Measurements from ENCODE around the gene DZANK1.
"Not testable (repeated sequence)": the region's sequence is repeated elsewhere in the genome, so short reads cannot be mapped to it uniquely, and the experiment has no call there.

Gene DZANK1

GRCh38 chr20:18440403-18440802 is 26.4 kb downstream of the DZANK1 start:
- DNase-seq (ENCODE audit: low read depth in 1 of 2, low spot score in 1 of 2) = no peak

DNA sequence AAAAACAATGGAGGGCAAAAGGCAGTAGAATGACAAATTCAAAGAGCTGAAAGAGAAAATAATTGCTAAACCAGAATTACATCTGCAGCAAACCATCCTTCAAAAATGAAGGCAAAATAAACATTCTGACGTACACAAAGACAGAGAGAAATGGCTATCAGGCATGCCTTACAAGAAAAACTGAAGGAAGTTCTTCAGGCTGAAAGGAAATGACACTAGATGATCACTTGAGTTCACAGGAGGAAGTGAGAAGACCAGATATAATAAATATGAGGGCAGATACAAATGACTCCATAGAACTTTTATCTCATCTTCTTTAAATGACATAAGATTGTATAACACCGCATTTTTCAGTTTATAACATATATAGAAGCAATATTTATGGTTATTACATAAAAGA is 30.0 kb downstream of the DZANK1 start:
- DNase-seq (ENCODE audit: low read depth in 1 of 2, low spot score in 1 of 2) = no peak

GRCh38 chr20:18431206-18431605 is 35.6 kb downstream of the DZANK1 start:
- DNase-seq (ENCODE audit: low read depth in 1 of 2, low spot score in 1 of 2) = no peak

DNA sequence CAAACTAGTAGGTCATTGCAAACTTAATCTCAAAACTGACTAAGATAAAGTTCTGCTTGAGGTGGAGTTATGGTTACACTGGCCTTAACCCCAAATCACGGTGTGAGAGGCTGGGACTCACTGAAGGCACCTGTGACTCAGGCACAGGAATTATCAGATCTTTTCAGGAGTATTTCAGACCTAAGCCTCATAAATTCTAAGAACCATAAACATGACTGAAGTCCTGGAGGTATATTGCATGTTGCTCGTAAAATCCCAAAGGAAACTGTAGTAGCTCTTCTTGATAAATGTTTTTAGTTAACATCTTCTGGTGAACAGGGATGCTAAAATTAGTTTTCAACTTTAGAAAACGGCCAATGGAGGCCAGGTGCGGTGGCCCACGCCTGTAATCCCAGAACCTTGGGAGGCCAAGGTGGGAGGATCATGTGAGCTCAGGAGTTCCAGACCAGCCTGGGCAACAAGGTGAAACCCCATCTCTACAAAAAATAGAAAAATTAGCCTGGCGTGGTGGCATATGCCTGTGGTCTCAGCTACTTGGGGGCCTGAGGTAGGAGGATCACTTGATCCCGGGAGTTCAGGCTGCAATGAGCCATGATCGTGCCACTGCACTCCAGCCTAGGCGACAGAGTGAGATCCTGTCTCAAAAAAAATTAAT is 36.5 kb downstream of the DZANK1 start:
- DNase-seq (ENCODE audit: low read depth in 1 of 2, low spot score in 1 of 2) = no peak

DNA sequence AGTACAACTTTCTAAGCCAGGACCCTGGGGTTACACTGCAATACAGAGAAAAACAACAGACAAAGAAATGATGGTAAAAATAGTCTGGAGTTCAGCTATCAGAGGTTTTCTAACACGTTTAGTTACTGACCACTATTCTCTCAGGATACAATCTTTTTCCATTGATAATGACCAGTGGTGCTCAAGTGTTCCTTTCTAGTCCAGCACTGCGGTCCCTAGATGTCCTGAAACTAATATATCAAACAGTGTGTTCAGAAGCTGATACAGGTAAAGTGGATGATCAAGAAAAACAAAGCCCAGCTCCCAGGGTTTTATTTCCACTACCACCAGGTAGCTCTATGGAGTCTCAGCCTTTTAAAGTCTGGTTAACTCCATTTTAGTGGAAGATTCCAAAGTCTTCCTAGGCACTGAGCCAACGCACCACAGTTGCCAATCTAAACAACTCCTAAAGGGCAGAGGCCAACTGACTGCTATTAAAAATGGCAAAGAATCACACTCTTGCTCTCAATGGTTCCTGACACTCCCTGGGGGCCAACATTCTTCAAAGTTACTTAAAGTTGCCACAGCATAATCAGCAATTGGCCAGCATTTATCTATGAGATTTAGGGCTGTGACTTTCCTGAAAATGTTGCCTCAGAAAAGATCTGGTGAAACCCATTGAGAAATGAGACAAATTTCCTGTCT is 38.2 kb downstream of the DZANK1 start:
- no peak for DNase-seq (ENCODE audit: low read depth in 1 of 2, low spot score in 1 of 2)

DNA sequence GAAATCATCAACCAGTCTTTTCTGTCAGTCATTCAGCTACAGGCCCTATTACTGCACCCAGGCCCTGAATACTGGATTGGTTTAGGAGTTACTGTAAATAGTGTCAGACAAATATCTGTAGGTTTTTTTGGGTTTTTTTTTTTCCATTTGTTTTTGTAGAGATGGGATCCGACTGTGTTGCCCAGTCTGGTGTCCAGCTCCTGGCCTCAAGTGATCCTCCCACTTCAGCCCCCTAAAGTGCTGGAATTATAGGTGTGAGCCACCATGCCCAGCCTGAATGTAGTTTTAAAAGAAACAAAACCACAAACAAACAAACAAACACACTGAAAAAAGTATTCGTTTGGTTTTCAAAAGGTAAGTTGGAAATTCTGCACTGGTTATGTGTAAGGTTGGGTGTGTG is 39.6 kb downstream of the DZANK1 start:
- DNase-seq (ENCODE audit: low read depth in 1 of 2, low spot score in 1 of 2) = no peak

- DNase-seq (ENCODE audit: low read depth in 1 of 2, low spot score in 1 of 2) = no peak
Measured at GRCh38 chr20:18421608-18422007, 45.2 kb downstream of the DZANK1 start.

DNA sequence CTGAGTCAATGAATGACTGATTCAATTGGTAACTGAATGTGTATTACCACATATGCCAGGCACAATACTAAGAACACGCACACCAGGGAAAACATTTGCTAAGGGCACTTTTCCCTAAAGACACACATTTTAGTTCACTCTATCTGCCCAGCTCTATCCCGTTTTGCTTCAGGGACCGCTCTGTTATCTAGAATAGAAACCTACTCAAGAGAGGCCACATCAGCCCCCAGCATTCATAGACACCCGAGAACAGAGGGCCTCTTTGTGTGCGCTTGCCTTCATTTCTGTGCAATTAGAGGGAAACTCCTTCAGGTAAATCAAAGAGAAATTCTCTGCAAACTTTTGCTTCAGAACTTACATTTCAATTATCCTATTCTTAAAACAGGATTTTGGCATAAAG is 50.3 kb downstream of the DZANK1 start:
- DNase-seq (ENCODE audit: low read depth in 1 of 2, low spot score in 1 of 2) = no peak

DNA sequence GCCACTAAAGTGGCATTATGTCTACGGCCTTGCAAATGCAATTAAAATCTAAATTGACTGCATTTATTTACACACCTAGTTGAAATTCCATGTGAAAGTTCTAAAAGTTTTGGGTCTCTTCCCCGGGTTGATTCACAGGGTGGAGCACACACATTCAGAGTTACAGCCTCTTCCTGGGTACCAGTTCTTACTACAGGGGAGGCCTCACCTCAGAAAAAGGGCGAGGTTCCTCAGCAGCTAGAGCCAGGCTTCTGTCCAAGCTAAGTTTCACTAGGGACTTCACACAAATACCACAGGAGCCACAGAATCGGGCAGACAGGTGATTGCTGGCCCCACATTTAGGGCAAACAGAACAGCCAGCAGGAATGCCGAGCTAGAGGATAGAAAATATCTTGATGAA is 52.7 kb downstream of the DZANK1 start:
- no peak for DNase-seq (ENCODE audit: low read depth in 1 of 2, low spot score in 1 of 2)

- DNase-seq (ENCODE audit: low read depth in 1 of 2, low spot score in 1 of 2) = no peak
Measured at GRCh38 chr20:18412221-18412901, 54.5 kb downstream of the DZANK1 start.

- DNase-seq (ENCODE audit: low read depth in 1 of 2, low spot score in 1 of 2) = no peak
Measured at GRCh38 chr20:18405826-18406225, 61.0 kb downstream of the DZANK1 start.

- no peak for DNase-seq (ENCODE audit: low read depth in 1 of 2, low spot score in 1 of 2)
Measured at GRCh38 chr20:18404172-18404571, 62.7 kb downstream of the DZANK1 start.

- no peak for DNase-seq (ENCODE audit: low read depth in 1 of 2, low spot score in 1 of 2)
Measured at GRCh38 chr20:18403269-18403668, 63.6 kb downstream of the DZANK1 start.

- DNase-seq (ENCODE audit: low read depth in 1 of 2, low spot score in 1 of 2) = no peak
Measured at GRCh38 chr20:18401305-18401704, 65.5 kb downstream of the DZANK1 start.

GRCh38 chr20:18400460-18400859 is 66.4 kb downstream of the DZANK1 start:
- no peak for DNase-seq (ENCODE audit: low read depth in 1 of 2, low spot score in 1 of 2)

DNA sequence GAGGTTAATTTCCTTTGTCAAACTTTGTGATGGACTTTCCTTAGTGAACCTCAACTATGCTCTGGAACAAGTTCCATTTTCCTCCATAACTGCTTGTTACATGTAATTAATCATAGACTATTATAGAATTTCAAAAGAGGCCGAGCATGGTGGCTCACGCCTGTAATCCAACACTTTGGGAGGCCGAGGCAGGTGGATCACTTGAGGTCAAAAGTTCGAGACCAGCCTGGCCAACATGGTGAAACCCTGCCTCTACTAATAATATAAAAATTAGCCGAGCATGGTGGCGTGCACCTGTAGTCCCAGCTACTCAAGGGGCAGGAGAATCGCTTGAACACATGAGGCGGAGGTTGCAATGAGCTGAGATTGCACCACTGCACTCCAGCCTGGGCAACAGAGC is 68.1 kb downstream of the DZANK1 start:
- not testable (repeated sequence) for DNase-seq (ENCODE audit: low read depth in 1 of 2, low spot score in 1 of 2)

GRCh38 chr20:18397030-18397429 is 69.8 kb downstream of the DZANK1 start:
- no peak for DNase-seq (ENCODE audit: low read depth in 1 of 2, low spot score in 1 of 2)

DNA sequence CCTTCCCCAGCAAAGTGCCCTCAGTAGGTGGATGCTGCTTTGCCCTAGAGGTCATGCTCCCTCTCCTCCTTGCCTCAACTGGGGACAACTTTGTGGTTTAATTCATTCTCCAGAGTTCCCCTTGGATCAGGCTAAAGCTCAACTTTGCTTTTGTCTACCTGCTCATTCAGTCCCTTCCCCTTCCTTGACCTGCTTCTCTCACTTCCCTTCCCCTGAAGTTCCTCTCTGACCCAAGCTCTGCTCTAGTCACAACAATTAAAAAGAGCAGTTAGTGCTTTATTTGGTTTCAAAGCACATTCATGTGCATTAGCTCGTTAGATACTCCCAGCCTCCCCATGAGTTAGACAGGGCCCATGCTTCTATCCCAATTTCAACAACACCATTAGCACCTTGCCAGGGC is 71.3 kb downstream of the DZANK1 start:
- no peak for DNase-seq (ENCODE audit: low read depth in 1 of 2, low spot score in 1 of 2)

GRCh38 chr20:18394363-18394762 is 72.5 kb downstream of the DZANK1 start:
- no peak for DNase-seq (ENCODE audit: low read depth in 1 of 2, low spot score in 1 of 2)

- DNase-seq (ENCODE audit: low read depth in 1 of 2, low spot score in 1 of 2) = no peak
Measured at GRCh38 chr20:18391686-18392085, 75.1 kb downstream of the DZANK1 start.

DNA sequence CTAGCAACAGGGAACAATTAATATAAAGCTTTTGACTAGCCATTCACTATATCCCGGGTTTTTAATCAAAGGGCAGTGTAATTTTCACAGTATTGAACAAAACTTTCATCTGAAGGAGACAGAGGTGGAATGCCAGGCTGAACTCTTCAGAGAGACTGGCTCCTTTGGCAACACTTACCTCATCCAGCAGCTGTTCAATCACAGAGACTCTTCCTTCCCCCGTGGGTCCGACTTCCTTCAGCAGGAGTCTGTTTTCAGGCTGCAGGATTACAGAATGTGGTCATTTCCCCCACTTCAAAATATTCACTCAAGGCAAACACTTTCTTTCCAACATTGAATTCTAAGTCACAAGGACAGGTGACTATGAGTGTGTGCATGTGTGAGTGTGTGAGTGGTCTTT is 76.6 kb downstream of the DZANK1 start:
- DNase-seq (ENCODE audit: low read depth in 1 of 2, low spot score in 1 of 2) = no peak

DNA sequence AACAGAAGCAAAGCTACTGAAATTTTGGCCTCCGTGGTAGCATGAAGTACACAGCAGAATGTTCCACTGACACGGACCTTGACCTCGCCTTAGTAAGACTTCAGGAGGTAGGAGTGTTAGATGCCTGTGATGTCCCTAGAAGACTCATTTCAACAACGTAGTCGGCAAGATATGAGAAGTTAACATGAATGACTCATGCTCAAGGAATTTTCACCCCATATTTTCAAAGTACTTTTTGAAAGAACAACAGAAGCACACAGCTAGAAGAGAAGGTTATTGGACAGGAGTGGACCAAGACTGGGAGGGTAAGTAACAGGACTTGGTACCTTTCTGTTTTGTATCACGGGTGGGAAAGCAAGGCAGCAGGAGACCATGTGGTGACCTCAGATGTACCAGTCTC is 78.0 kb downstream of the DZANK1 start:
- DNase-seq (ENCODE audit: low read depth in 1 of 2, low spot score in 1 of 2) = no peak
